ENCODE data around the gene RMND1. TPM values are rescaled to one million over a fixed set of nuclear protein-coding genes. Genes with fewer than 3 reads are reported as not detected.

The RMND1 gene, protein sequence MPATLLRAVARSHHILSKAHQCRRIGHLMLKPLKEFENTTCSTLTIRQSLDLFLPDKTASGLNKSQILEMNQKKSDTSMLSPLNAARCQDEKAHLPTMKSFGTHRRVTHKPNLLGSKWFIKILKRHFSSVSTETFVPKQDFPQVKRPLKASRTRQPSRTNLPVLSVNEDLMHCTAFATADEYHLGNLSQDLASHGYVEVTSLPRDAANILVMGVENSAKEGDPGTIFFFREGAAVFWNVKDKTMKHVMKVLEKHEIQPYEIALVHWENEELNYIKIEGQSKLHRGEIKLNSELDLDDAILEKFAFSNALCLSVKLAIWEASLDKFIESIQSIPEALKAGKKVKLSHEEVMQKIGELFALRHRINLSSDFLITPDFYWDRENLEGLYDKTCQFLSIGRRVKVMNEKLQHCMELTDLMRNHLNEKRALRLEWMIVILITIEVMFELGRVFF
- 55.7 and 56.5 TPM in 2 replicates for total RNA-seq

DNA sequence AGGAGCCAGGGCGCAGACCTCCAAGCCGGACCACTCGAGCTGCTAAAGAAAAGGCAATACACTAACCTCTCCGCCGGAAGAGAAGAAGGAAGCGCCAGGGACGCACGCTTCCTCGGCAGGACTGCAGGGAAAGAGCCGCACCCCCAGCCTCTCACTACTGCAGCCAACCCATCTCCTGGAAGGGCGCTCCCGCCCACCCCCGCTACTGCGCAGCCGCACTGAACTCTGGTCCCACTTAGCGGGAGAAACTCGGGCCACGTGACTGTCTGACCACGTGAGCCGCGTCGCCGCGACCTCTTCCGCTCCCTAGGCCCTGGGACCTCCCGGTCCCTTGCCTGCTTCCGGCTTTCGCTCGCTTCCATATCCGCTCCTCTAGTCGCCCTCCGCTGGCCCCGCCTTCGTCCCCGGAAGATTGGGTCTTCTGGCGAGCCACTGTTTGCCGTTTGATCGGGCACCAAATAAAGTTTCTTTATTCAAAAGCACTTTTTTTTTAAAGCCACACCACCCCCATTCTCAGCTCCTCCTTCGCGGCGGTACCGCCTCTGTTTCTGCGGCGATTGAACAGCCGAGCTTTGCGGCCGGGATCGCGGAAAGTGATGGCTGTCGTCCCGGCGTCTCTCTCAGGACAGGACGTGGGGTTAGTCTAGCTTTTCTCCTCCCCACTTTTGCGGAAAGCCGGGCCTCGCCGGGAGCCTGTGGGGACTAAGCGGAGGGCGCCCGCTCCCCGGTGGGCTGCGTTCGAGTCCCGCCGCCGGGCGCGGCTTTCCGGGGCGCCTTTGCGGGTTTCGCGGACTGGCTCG, at the start of gene RMND1:
RMND1 (minus strand) TSS at position 177 of the 800 bp plus-strand sequence. CDS start 6,315 bp downstream, outside the sequence.
- peak; percentile 99 for DNase-seq (ENCODE audit: insufficient read length, low spot score, missing footprints)
- Histone ChIP-seq H3K4me2 (ENCODE audit: insufficient read depth, low read length) (peak within 1 kb of the TSS; percentile 99), H3K4me1 (ENCODE audit: insufficient read depth, low read length) (peaks cover 20% of the 10 kb centered on the region), H4K20me1 (ENCODE audit: insufficient read depth, low read length) (no peaks in the 10 kb centered on the region), H3K27me3 (ENCODE audit: insufficient read depth, low read length) (no peaks in the 10 kb centered on the region), H3K79me2 (ENCODE audit: insufficient read depth, low read length) (peaks cover 79% of the 10 kb centered on the region), H2AFZ (ENCODE audit: low read length) (peak within 1 kb of the TSS; percentile 93), H3K36me3 (ENCODE audit: insufficient read depth, low read length) (no peaks in the 10 kb centered on the region), H3K27ac (ENCODE audit: low read depth, low read length) (peak within 1 kb of the TSS; percentile 81), H3K9me3 (ENCODE audit: low read depth, low read length) (no peaks in the 10 kb centered on the region), H3K4me3 (ENCODE audit: insufficient read depth, low read length) (peak within 1 kb of the TSS; percentile 100)
- TF ChIP-seq, protein P1, sequence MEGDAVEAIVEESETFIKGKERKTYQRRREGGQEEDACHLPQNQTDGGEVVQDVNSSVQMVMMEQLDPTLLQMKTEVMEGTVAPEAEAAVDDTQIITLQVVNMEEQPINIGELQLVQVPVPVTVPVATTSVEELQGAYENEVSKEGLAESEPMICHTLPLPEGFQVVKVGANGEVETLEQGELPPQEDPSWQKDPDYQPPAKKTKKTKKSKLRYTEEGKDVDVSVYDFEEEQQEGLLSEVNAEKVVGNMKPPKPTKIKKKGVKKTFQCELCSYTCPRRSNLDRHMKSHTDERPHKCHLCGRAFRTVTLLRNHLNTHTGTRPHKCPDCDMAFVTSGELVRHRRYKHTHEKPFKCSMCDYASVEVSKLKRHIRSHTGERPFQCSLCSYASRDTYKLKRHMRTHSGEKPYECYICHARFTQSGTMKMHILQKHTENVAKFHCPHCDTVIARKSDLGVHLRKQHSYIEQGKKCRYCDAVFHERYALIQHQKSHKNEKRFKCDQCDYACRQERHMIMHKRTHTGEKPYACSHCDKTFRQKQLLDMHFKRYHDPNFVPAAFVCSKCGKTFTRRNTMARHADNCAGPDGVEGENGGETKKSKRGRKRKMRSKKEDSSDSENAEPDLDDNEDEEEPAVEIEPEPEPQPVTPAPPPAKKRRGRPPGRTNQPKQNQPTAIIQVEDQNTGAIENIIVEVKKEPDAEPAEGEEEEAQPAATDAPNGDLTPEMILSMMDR (IDR thresholded peaks at IDR 0.05; ENCODE audit: extremely low read depth, low read depth, low read length): no peak

DNA sequence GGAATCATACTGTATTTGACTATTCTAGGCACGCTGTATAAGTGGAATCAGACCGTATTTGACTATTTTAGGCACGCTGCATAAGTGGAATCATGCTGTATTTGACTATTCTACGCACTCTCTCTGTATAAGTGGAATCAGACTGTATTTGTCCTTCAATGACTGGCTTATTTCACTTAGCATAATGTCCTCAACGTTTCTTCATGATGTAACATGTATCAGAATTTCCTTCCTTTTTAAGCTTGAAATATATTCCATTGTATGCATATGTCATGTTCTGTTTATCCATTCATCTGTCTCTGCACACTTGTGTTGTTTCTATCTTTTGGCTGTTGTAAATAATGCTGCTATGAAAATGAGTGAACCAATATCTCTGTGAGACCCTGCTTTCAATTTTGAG, 47.6 kb upstream of the RMND1 start:
- no peak overlapping the region for H3K4me2 ChIP-seq (ENCODE audit: insufficient read depth, low read length)
- no peak overlapping the region for H3K27ac ChIP-seq (ENCODE audit: low read depth, low read length)
- no peak for DNase-seq (ENCODE audit: insufficient read length, low spot score, missing footprints)
- H3K79me2 ChIP-seq (ENCODE audit: insufficient read depth, low read length): no peaks in the 10 kb centered on the region
- H3K27me3 ChIP-seq (ENCODE audit: insufficient read depth, low read length): no peaks in the 10 kb centered on the region
- no peak overlapping the region for H3K4me3 ChIP-seq (ENCODE audit: insufficient read depth, low read length)
- H4K20me1 ChIP-seq (ENCODE audit: insufficient read depth, low read length): no peaks in the 10 kb centered on the region
- peaks cover 13% of the 10 kb centered on the region for H3K4me1 ChIP-seq (ENCODE audit: insufficient read depth, low read length)
- TF ChIP-seq, protein P1 (IDR thresholded peaks at IDR 0.05; ENCODE audit: extremely low read depth, low read depth, low read length): no peak
- H3K9me3 ChIP-seq (ENCODE audit: low read depth, low read length): no peaks in the 10 kb centered on the region
- no peak overlapping the region for H2AFZ ChIP-seq (ENCODE audit: low read length)
- H3K36me3 ChIP-seq (ENCODE audit: insufficient read depth, low read length): no peaks in the 10 kb centered on the region

DNA sequence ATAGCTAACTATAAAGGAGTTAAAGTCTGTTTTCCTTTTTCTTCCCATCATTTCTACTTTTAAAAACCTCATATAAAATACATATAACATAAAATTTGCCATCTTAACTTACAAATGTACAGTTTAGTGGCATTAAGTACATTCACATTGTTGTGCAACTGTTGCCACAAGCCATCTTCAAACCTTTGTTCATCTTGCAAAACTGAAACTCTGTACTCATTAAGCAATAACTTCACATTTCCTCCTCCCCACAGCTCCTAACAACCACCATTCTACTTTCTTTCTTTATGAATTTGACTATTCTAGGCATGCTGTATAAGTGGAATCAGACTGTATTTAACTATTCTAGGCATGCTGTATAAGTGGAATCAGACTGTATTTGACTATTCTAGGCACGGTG, 46.4 kb upstream of the RMND1 start:
- DNase-seq (ENCODE audit: insufficient read length, low spot score, missing footprints): no peak
- no peak overlapping the region for H3K27ac ChIP-seq (ENCODE audit: low read depth, low read length)
- no peaks in the 10 kb centered on the region for H4K20me1 ChIP-seq (ENCODE audit: insufficient read depth, low read length)
- TF ChIP-seq, protein P1 (IDR thresholded peaks at IDR 0.05; ENCODE audit: extremely low read depth, low read depth, low read length): no peak
- H3K9me3 ChIP-seq (ENCODE audit: low read depth, low read length): no peaks in the 10 kb centered on the region
- H3K79me2 ChIP-seq (ENCODE audit: insufficient read depth, low read length): no peaks in the 10 kb centered on the region
- no peak overlapping the region for H3K4me3 ChIP-seq (ENCODE audit: insufficient read depth, low read length)
- H3K4me1 ChIP-seq (ENCODE audit: insufficient read depth, low read length): peaks cover 17% of the 10 kb centered on the region
- H3K36me3 ChIP-seq (ENCODE audit: insufficient read depth, low read length): no peaks in the 10 kb centered on the region
- no peaks in the 10 kb centered on the region for H3K27me3 ChIP-seq (ENCODE audit: insufficient read depth, low read length)
- H3K4me2 ChIP-seq (ENCODE audit: insufficient read depth, low read length): no peak overlapping the region
- H2AFZ ChIP-seq (ENCODE audit: low read length): no peak overlapping the region

DNA sequence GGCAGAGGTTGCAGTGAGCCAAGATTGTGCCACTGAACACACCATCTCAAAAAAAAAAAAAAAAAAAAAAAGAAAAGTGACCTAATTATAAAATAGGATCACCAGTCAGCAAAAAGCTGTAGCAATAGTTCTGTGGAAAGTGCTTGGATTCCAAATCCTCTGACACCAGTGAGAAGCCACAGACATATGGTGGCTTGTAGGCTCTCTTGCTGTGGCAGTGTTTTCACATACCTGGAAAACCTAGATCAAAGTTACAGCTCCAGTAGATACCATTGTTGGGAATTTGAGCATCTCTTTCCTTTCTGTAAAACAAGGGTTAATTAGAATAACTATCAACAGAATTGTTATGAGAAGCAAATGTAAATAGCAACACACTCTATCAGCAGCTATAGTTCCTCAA, 46.0 kb upstream of the RMND1 start:
- Histone ChIP-seq H3K4me1 (ENCODE audit: insufficient read depth, low read length) (peaks cover 21% of the 10 kb centered on the region), H3K4me3 (ENCODE audit: insufficient read depth, low read length) (no peak overlapping the region), H3K4me2 (ENCODE audit: insufficient read depth, low read length) (no peak overlapping the region), H2AFZ (ENCODE audit: low read length) (no peak overlapping the region), H3K79me2 (ENCODE audit: insufficient read depth, low read length) (no peaks in the 10 kb centered on the region), H4K20me1 (ENCODE audit: insufficient read depth, low read length) (no peaks in the 10 kb centered on the region), H3K9me3 (ENCODE audit: low read depth, low read length) (no peaks in the 10 kb centered on the region), H3K36me3 (ENCODE audit: insufficient read depth, low read length) (no peaks in the 10 kb centered on the region), H3K27ac (ENCODE audit: low read depth, low read length) (no peak overlapping the region), H3K27me3 (ENCODE audit: insufficient read depth, low read length) (no peaks in the 10 kb centered on the region)
- no peak for DNase-seq (ENCODE audit: insufficient read length, low spot score, missing footprints)
- TF ChIP-seq, protein P1 (IDR thresholded peaks at IDR 0.05; ENCODE audit: extremely low read depth, low read depth, low read length): no peak

All from osteoblast (primary cell).